HepG2 (cell line): Measurements from ENCODE around the gene BCL7A. TPM values are rescaled to one million over a fixed set of nuclear protein-coding genes. Genes with fewer than 3 reads are reported as not detected.

Source experiments
- PPARG ChIP-seq: conservative IDR thresholded peaks from 2 replicates; pipeline ENCODE4 v1.6.1; 2016; ENCODE audit warnings: missing biosample characterization, missing genetic modification reagents
- REPIN1 ChIP-seq: sonication (generic); formaldehyde crosslinking; IDR thresholded peaks from 2 replicates; pipeline ENCODE4 v1.8.0; 2022; ENCODE audit warnings: missing genetic modification reagents, low read depth, mild to moderate bottlenecking, borderline replicate concordance
- SIN3A ChIP-seq: IDR thresholded peaks from 2 replicates; pipeline ENCODE4 v1.6.1; 2011; ENCODE audit warnings: low read depth, mild to moderate bottlenecking, control low read depth, low read length, borderline replicate concordance
- SNRNP70 ChIP-seq: fragments of 200-400 bp; formaldehyde crosslinking; IDR thresholded peaks from 2 replicates; pipeline ENCODE4 v1.6.1; 2017; ENCODE audit warnings: mild to moderate bottlenecking, low read depth, low read length, moderate library complexity
- ZFP91 ChIP-seq: sonication (generic); formaldehyde crosslinking; IDR thresholded peaks from 2 replicates; pipeline ENCODE4 v1.9.0; 2022; ENCODE audit warnings: missing genetic modification reagents, mild to moderate bottlenecking, borderline replicate concordance
- ZNF331 ChIP-seq: sonication (generic); formaldehyde crosslinking; IDR thresholded peaks from 2 replicates; pipeline ENCODE4 v1.4.0; 2020; ENCODE audit warnings: missing genetic modification reagents
- ZNF770 ChIP-seq: sonication (generic); formaldehyde crosslinking; IDR thresholded peaks from 2 replicates; pipeline ENCODE4 v1.5.0; 2020; ENCODE audit warnings: mild to moderate bottlenecking, missing genetic modification reagents
- ZXDC ChIP-seq: sonication (generic); formaldehyde crosslinking; IDR thresholded peaks from 2 replicates; pipeline ENCODE4 v1.5.0; 2020; ENCODE audit warnings: mild to moderate bottlenecking, missing genetic modification reagents
- polyA plus RNA-seq, 8 experiments: library from polyadenylated mRNA; depleted of rRNA in 3 of 8; stranded (reverse) in 7 of 8; unstranded in 1 of 8; fragments of >200 nt; fragmentation: Illumina TruSeq in 4 of 8; extraction: Trizol in 4 of 8; gene quantifications; 2 replicates each; pipeline versions ENCODE4 v1.2.1 to v1.2.3, GENCODE V29; 2011 to 2016; ENCODE audit warnings: low read depth in 4 of 8, missing spikeins in 1 of 8, mixed read lengths in 1 of 8; ENCODE audit not compliant: insufficient read depth in 1 of 8
- total RNA-seq, 5 experiments: library from RNA; depleted of rRNA; stranded (reverse); fragments of >200 nt; fragmentation: Illumina TruSeq; extraction: Trizol; gene quantifications; 2 replicates each; pipeline ENCODE4 v1.2.3, GENCODE V29; 2016; ENCODE audit warnings: low read depth in 1 of 5
- TF ChIP-seq, protein P1 (sequence below): sonication (generic); formaldehyde crosslinking; IDR thresholded peaks from 2 replicates; pipeline ENCODE4 v1.4.0; 2020; ENCODE audit warnings: missing genetic modification reagents, mild to moderate bottlenecking, borderline replicate concordance
- TF ChIP-seq, protein P2 (sequence below): sonication (generic); formaldehyde crosslinking; IDR thresholded peaks from 2 replicates; pipeline ENCODE4 v1.4.0; 2020; ENCODE audit warnings: mild to moderate bottlenecking, missing genetic modification reagents, borderline replicate concordance
- TF ChIP-seq, protein P3 (sequence below): sonication (generic); formaldehyde crosslinking; IDR thresholded peaks from 2 replicates; pipeline ENCODE4 v1.5.0; 2020; ENCODE audit warnings: missing genetic modification reagents

BCL7A gene
- total and polyA plus RNA-seq, 2 of the 13 experiments (the other 11 are each of a cell fraction or from before 2014, with no cell fraction given): 4.1 to 6.2 TPM

GRCh38 chr12:122064025-122064777, 42.5 kb downstream of the BCL7A start (continued):
- TF ChIP-seq, protein P1, sequence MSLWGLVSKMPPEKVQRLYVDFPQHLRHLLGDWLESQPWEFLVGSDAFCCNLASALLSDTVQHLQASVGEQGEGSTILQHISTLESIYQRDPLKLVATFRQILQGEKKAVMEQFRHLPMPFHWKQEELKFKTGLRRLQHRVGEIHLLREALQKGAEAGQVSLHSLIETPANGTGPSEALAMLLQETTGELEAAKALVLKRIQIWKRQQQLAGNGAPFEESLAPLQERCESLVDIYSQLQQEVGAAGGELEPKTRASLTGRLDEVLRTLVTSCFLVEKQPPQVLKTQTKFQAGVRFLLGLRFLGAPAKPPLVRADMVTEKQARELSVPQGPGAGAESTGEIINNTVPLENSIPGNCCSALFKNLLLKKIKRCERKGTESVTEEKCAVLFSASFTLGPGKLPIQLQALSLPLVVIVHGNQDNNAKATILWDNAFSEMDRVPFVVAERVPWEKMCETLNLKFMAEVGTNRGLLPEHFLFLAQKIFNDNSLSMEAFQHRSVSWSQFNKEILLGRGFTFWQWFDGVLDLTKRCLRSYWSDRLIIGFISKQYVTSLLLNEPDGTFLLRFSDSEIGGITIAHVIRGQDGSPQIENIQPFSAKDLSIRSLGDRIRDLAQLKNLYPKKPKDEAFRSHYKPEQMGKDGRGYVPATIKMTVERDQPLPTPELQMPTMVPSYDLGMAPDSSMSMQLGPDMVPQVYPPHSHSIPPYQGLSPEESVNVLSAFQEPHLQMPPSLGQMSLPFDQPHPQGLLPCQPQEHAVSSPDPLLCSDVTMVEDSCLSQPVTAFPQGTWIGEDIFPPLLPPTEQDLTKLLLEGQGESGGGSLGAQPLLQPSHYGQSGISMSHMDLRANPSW (CRISPR knock-in tag): no peak
- peak; percentile 38; the same call in 1 of the 2 replicates for TF ChIP-seq ZNF331
- TF ChIP-seq, protein P2, sequence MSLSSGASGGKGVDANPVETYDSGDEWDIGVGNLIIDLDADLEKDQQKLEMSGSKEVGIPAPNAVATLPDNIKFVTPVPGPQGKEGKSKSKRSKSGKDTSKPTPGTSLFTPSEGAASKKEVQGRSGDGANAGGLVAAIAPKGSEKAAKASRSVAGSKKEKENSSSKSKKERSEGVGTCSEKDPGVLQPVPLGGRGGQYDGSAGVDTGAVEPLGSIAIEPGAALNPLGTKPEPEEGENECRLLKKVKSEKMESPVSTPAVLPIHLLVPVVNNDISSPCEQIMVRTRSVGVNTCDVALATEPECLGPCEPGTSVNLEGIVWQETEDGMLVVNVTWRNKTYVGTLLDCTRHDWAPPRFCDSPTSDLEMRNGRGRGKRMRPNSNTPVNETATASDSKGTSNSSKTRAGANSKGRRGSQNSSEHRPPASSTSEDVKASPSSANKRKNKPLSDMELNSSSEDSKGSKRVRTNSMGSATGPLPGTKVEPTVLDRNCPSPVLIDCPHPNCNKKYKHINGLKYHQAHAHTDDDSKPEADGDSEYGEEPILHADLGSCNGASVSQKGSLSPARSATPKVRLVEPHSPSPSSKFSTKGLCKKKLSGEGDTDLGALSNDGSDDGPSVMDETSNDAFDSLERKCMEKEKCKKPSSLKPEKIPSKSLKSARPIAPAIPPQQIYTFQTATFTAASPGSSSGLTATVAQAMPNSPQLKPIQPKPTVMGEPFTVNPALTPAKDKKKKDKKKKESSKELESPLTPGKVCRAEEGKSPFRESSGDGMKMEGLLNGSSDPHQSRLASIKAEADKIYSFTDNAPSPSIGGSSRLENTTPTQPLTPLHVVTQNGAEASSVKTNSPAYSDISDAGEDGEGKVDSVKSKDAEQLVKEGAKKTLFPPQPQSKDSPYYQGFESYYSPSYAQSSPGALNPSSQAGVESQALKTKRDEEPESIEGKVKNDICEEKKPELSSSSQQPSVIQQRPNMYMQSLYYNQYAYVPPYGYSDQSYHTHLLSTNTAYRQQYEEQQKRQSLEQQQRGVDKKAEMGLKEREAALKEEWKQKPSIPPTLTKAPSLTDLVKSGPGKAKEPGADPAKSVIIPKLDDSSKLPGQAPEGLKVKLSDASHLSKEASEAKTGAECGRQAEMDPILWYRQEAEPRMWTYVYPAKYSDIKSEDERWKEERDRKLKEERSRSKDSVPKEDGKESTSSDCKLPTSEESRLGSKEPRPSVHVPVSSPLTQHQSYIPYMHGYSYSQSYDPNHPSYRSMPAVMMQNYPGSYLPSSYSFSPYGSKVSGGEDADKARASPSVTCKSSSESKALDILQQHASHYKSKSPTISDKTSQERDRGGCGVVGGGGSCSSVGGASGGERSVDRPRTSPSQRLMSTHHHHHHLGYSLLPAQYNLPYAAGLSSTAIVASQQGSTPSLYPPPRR: no peak
- TF ChIP-seq REPIN1 (CRISPR knock-in tag): peak; percentile 71
- TF ChIP-seq, protein P3, sequence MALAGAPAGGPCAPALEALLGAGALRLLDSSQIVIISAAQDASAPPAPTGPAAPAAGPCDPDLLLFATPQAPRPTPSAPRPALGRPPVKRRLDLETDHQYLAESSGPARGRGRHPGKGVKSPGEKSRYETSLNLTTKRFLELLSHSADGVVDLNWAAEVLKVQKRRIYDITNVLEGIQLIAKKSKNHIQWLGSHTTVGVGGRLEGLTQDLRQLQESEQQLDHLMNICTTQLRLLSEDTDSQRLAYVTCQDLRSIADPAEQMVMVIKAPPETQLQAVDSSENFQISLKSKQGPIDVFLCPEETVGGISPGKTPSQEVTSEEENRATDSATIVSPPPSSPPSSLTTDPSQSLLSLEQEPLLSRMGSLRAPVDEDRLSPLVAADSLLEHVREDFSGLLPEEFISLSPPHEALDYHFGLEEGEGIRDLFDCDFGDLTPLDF (CRISPR knock-in tag): no peak
- no peak for TF ChIP-seq ZNF770
- TF ChIP-seq ZFP91 (CRISPR knock-in tag): no peak; the same call in 1 of the 2 replicates
- no peak for TF ChIP-seq SIN3A
- TF ChIP-seq ZXDC (CRISPR knock-in tag): no peak
- TF ChIP-seq PPARG (CRISPR knock-in tag): no peak
- TF ChIP-seq SNRNP70: no peak
